Mesothelial cell of epicardium (in vitro differentiated cells): ENCODE data around the gene CCDC148. TPM values are rescaled to one million over a fixed set of nuclear protein-coding genes. Genes with fewer than 3 reads are reported as not detected.

Source experiments
- DNase-seq, 2 experiments: peaks; one replicate each; pipeline ENCODE4 v3.0.0; 2021; ENCODE audit warnings: low spot score in 2 of 2; ENCODE audit not compliant: unreplicated experiment in 2 of 2
- H3K27ac Mint-ChIP-seq: 2 replicates; pipeline ENCODE4 v1.8.0; 2021; ENCODE audit warnings: mixed read lengths
- H3K27me3 Mint-ChIP-seq: 2 replicates; pipeline ENCODE4 v1.8.0; 2021; ENCODE audit warnings: low read depth, mixed read lengths
- H3K36me3 Mint-ChIP-seq: 2 replicates; pipeline ENCODE4 v1.8.0; 2021; ENCODE audit warnings: mixed read lengths
- H3K4me1 Mint-ChIP-seq: 2 replicates; pipeline ENCODE4 v1.8.0; 2021; ENCODE audit warnings: mixed read lengths
- H3K4me3 Mint-ChIP-seq: 2 replicates; pipeline ENCODE4 v1.8.0; 2021; ENCODE audit warnings: mild to moderate bottlenecking, moderate library complexity, mixed read lengths
- H3K9me3 Mint-ChIP-seq: 2 replicates; pipeline ENCODE4 v1.8.0; 2021; ENCODE audit warnings: mixed read lengths
- CTCF ChIP-seq: fragments of 200-600 bp; sonication (generic); IDR thresholded peaks from one replicate; pipeline ENCODE4 v1.5.0; 2021; ENCODE audit warnings: antibody characterized with exemption; ENCODE audit not compliant: unreplicated experiment
- total RNA-seq: library from RNA; stranded (reverse); gene quantifications from 3 replicates; pipeline ENCODE4 v1.2.1, GENCODE V29; 2021

Gene CCDC148
- total RNA-seq, 1 donor from 2014 or later = 3.1 TPM

DNA sequence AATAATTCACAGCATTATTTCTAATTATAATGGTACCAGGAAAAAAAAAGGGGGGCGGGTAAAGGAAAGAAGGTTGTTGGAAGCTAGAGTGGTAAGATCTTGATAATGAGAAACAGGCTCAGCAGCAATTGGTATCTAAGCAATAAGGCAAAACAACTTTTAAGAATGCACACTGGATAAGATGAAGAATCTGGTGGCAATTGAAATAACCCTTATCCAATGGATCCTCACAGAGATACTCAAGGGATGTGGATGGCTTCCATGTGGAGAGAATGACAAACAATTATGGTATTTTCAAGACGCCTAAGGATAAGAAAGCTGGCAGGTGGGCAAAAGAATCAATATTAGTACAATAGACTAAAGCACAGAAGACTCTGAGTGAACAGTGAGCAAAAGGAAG, 201.3 kb downstream of the CCDC148 start:
- H3K27me3 Mint-ChIP-seq = no peaks in the 10 kb centered on the region
- H3K36me3 Mint-ChIP-seq = no peaks in the 10 kb centered on the region
- no peak for TF ChIP-seq CTCF
- no peaks in the 10 kb centered on the region for H3K9me3 Mint-ChIP-seq
- peaks cover 27% of the 10 kb centered on the region for H3K4me1 Mint-ChIP-seq
- no peak for DNase-seq
- H3K27ac Mint-ChIP-seq = peak overlapping the region; percentile 14
- H3K4me3 Mint-ChIP-seq = no peak overlapping the region

DNA sequence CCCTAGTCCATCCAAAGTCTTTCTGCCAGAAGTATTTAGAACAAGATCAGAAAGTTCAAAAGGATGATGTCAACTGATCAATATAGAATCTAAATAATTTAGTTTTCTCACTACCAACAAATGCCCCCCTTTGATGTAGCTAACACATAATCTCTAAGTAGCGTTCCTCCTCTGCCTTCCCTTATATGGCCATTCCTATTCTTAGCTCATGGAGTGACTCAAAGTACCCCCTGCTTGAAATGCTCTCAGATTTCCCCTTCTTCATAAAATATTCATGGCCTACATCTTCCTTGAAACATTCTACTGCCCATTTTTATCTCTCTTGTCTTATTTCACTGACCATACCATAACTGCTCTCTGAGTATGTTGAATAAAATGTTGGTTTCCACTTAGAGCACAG, 203.4 kb downstream of the CCDC148 start:
- H3K27me3 Mint-ChIP-seq = no peaks in the 10 kb centered on the region
- H3K4me3 Mint-ChIP-seq = no peak overlapping the region
- H3K36me3 Mint-ChIP-seq = no peaks in the 10 kb centered on the region
- H3K4me1 Mint-ChIP-seq = peaks cover 23% of the 10 kb centered on the region
- H3K27ac Mint-ChIP-seq = no peak overlapping the region
- no peak for DNase-seq
- H3K9me3 Mint-ChIP-seq = no peaks in the 10 kb centered on the region
- TF ChIP-seq CTCF = no peak

- Mint-ChIP-seq H3K9me3 (no peaks in the 10 kb centered on the region), H3K27me3 (no peaks in the 10 kb centered on the region), H3K27ac (no peak overlapping the region), H3K4me1 (peaks cover 18% of the 10 kb centered on the region), H3K4me3 (no peak overlapping the region), H3K36me3 (no peaks in the 10 kb centered on the region)
- TF ChIP-seq CTCF = no peak
- no peak for DNase-seq
These were observed 205.2 kb downstream of the CCDC148 start for GRCh38 chr2:158251356-158251755.

DNA sequence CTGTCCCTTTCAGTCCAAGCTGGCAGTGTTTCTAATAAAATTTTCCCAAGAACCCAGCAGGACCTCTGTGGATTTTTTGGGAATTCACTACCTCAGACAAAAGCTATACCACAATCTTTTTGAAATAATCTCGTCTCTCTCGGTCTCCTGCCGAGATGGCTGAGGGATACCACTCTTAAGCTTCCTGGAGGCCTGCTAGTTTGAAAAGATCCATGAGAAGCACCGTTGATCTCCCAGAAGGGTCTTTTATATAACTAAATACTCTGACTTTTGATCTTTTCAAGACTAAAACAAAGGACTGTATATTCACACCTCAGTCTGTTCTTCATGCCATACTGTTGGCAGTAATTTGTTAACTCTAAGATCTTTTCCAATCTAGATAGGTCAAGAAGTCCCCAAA, 213.2 kb downstream of the CCDC148 start:
- Mint-ChIP-seq H3K9me3 (no peaks in the 10 kb centered on the region), H3K4me1 (peaks cover 4% of the 10 kb centered on the region), H3K27ac (no peak overlapping the region), H3K4me3 (no peak overlapping the region), H3K27me3 (no peaks in the 10 kb centered on the region), H3K36me3 (no peaks in the 10 kb centered on the region)
- no peak for TF ChIP-seq CTCF
- no peak for DNase-seq

GRCh38 chr2:158242280-158242679, 214.3 kb downstream of the CCDC148 start:
- Mint-ChIP-seq H3K4me3 (no peak overlapping the region), H3K9me3 (no peaks in the 10 kb centered on the region), H3K4me1 (peaks cover 4% of the 10 kb centered on the region), H3K36me3 (no peaks in the 10 kb centered on the region), H3K27ac (no peak overlapping the region), H3K27me3 (no peaks in the 10 kb centered on the region)
- no peak for TF ChIP-seq CTCF
- no peak for DNase-seq

DNA sequence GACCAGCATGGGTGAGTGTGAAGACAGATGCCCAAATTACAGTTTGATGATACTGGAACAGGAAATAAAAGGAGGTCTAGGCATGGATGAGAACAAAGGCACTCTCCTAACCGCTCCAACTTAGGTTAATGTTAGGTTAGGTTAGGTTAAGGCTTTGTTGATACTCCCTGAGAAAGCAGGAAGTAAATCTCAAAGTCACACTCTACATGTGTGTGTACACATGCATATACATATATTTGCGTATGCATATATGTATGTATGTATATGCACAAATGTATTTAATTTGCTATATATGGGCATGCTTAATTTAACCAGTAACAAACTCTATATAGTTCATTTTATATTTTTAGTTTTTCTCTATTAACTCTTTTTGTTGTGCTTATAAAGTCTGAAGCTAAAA, 215.6 kb downstream of the CCDC148 start:
- no peak overlapping the region for H3K27ac Mint-ChIP-seq
- H3K4me1 Mint-ChIP-seq = peaks cover 4% of the 10 kb centered on the region
- no peak for DNase-seq
- H3K36me3 Mint-ChIP-seq = no peaks in the 10 kb centered on the region
- no peaks in the 10 kb centered on the region for H3K27me3 Mint-ChIP-seq
- no peak for TF ChIP-seq CTCF
- H3K4me3 Mint-ChIP-seq = no peak overlapping the region
- H3K9me3 Mint-ChIP-seq = no peaks in the 10 kb centered on the region
